ENCODE data around the gene BMPER. TPM values are rescaled to one million over a fixed set of nuclear protein-coding genes. Genes with fewer than 3 reads are reported as not detected.

BMPER gene
- total RNA-seq, 6 donors from 2014 or later = 2.5 to 15.6 (median 9.4) TPM

- DNase-seq (no peak), ATAC-seq (ENCODE audit: low FRiP score in 2 of 2) (no peak)
- H3K4me3 ChIP-seq = no peak overlapping the region
- no peaks in the 10 kb centered on the region for H3K9me3 ChIP-seq
- no peak overlapping the region for H3K27ac ChIP-seq
- WGBS, 2 donors = 83 to 91% methylated on average over 2 of the region's 2 CpGs
- peaks cover 0 to 18% (median 10%) of the 10 kb centered on the region in 4 donors for H3K27me3 ChIP-seq
- H3K36me3 ChIP-seq = no peaks in the 10 kb centered on the region
- peaks cover 8 to 24% (median 22%) of the 10 kb centered on the region in 4 donors for H3K4me1 ChIP-seq
- no peak for TF ChIP-seq POLR2AphosphoS5 (IDR thresholded peaks at IDR 0.05)
- TF ChIP-seq, protein P1, sequence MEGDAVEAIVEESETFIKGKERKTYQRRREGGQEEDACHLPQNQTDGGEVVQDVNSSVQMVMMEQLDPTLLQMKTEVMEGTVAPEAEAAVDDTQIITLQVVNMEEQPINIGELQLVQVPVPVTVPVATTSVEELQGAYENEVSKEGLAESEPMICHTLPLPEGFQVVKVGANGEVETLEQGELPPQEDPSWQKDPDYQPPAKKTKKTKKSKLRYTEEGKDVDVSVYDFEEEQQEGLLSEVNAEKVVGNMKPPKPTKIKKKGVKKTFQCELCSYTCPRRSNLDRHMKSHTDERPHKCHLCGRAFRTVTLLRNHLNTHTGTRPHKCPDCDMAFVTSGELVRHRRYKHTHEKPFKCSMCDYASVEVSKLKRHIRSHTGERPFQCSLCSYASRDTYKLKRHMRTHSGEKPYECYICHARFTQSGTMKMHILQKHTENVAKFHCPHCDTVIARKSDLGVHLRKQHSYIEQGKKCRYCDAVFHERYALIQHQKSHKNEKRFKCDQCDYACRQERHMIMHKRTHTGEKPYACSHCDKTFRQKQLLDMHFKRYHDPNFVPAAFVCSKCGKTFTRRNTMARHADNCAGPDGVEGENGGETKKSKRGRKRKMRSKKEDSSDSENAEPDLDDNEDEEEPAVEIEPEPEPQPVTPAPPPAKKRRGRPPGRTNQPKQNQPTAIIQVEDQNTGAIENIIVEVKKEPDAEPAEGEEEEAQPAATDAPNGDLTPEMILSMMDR (IDR thresholded peaks at IDR 0.05) = no peak
- TF ChIP-seq EP300 (IDR thresholded peaks at IDR 0.05) = no peak
- no peak for TF ChIP-seq POLR2A (IDR thresholded peaks at IDR 0.05)
These were observed 3.5 kb upstream of the BMPER start for GRCh38 chr7:33901847-33902246.

DNA sequence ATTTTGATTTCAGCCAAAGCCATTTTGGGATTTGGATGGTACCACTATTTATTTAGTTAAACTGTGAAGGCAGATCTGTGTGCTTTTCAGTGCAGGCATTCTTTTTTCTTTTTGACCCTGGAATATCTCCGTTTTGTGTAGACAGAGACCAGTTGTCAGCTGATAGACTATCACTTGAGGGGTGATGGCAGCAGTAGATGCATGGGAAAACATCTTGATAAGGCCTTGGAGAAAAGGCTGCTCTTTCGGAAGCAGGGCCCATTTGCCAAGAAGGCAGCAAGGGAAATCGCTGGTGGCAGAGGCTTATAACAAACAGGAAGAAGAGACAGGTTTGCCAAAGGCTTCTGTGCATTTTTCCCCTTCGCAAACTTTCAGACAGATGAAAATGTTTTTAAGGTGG, 2.6 kb upstream of the BMPER start:
- Histone ChIP-seq H3K4me3 (no peak overlapping the region), H3K4me1 (peaks cover 8 to 24% (median 22%) of the 10 kb centered on the region in 4 donors), H3K27ac (no peak overlapping the region), H3K36me3 (no peaks in the 10 kb centered on the region), H3K27me3 (peaks cover 0 to 18% (median 10%) of the 10 kb centered on the region in 4 donors), H3K9me3 (no peaks in the 10 kb centered on the region)
- TF ChIP-seq POLR2AphosphoS5 (IDR thresholded peaks at IDR 0.05) = no peak
- TF ChIP-seq POLR2A (IDR thresholded peaks at IDR 0.05) = no peak
- TF ChIP-seq EP300 (IDR thresholded peaks at IDR 0.05) = no peak
- TF ChIP-seq, protein P1 (IDR thresholded peaks at IDR 0.05) = no peak
- no peak for DNase-seq
- 63% methylated on average over 4 of the region's 4 CpGs for WGBS, 2 donors
- ATAC-seq (ENCODE audit: low FRiP score in 2 of 2) = no peak

GRCh38 chr7:33903791-33904680, 1.3 kb upstream of the BMPER start:
- peak; percentile 63 to 70 for ATAC-seq (ENCODE audit: low FRiP score in 2 of 2)
- H3K36me3 ChIP-seq = no peaks in the 10 kb centered on the region
- TF ChIP-seq POLR2A (IDR thresholded peaks at IDR 0.05) (peak in 1 of 4 donors; percentile 10), EP300 (IDR thresholded peaks at IDR 0.05) (no peak)
- H3K9me3 ChIP-seq = no peaks in the 10 kb centered on the region
- DNase-seq = peak in 1 of 2 donors; percentile 87
- H3K4me3 ChIP-seq = peak overlapping the region; percentile 53 to 68 (median 64)
- WGBS, 2 donors = 4 to 11% methylated on average over 16 to 55 of the region's 56 CpGs
- peak overlapping the region; percentile 65 to 83 (median 80) for H3K27ac ChIP-seq
- H3K4me1 ChIP-seq = peaks cover 8 to 24% (median 22%) of the 10 kb centered on the region in 4 donors
- H3K27me3 ChIP-seq = peaks cover 0 to 18% (median 10%) of the 10 kb centered on the region in 4 donors

DNA sequence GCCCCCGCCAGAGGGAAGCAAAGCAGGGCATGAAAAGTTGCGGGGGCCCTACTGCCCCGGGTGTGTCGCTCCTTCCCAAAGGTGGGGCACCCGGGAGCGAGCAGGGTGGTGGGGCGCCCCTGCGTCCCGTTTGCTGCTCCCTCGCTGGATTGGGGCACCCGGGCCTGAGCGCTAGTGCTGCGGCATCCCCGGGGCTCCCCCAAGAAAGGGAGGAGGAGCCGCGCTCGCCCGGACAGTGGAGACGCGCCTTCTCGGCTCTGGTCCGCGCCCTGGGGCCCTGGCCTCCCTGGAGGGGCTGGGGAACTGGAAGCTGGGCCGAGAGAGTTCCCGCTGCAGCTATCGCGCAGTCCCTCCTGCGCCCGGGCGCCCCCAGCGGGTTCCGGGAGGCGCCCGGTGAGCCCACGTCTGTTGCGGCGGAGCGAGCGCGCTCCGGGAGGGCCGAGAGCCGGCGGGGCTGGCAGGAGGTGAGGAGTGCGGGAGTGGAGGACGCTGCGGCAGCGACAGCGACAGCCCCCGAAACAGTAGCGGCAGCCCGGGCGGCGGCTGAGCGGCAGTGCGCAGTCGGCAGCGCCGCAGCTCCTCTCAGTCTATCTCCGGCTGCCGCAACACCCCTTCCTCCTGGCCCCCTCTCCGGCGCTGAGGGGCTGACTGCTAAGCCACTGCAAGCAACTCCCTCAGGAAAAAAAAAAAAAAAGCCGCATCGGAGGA, 504 bp upstream of the BMPER start:
- peaks cover 0 to 18% (median 10%) of the 10 kb centered on the region in 4 donors for H3K27me3 ChIP-seq
- DNase-seq (peak in 1 of 2 donors; percentile 89), ATAC-seq (ENCODE audit: low FRiP score in 2 of 2) (peak; percentile 63 to 78)
- 0 to 2% methylated on average over 15 to 21 of the region's 65 CpGs for WGBS, 2 donors
- H3K36me3 ChIP-seq = no peaks in the 10 kb centered on the region
- H3K27ac ChIP-seq = peak overlapping the region; percentile 65 to 83 (median 80)
- H3K4me1 ChIP-seq = peaks cover 8 to 24% (median 22%) of the 10 kb centered on the region in 4 donors
- H3K4me3 ChIP-seq = peak overlapping the region; percentile 53 to 68 (median 64)
- H3K9me3 ChIP-seq = no peaks in the 10 kb centered on the region
- TF ChIP-seq, protein P1 (IDR thresholded peaks at IDR 0.05) = peak in 1 of 6 experiments; percentile 13
- no peak for TF ChIP-seq EP300 (IDR thresholded peaks at IDR 0.05)

GRCh38 chr7:33906697-33907096, 1.4 kb downstream of the BMPER start:
- Histone ChIP-seq H3K27ac (no peak overlapping the region), H3K27me3 (peaks cover 0 to 18% (median 10%) of the 10 kb centered on the region in 4 donors), H3K4me1 (peaks cover 8 to 24% (median 22%) of the 10 kb centered on the region in 4 donors), H3K9me3 (no peaks in the 10 kb centered on the region), H3K36me3 (no peaks in the 10 kb centered on the region), H3K4me3 (peak overlapping the region in 1 of 4 donors; percentile 68)
- DNase-seq (no peak), ATAC-seq (ENCODE audit: low FRiP score in 2 of 2) (no peak)
- TF ChIP-seq, protein P1 (IDR thresholded peaks at IDR 0.05) = no peak
- TF ChIP-seq POLR2A (IDR thresholded peaks at IDR 0.05) = no peak
- TF ChIP-seq EP300 (IDR thresholded peaks at IDR 0.05) = no peak
- TF ChIP-seq POLR2AphosphoS5 (IDR thresholded peaks at IDR 0.05) = no peak

Measured in upper lobe of left lung (tissue), 6 donors.